Activated effector memory CD4-positive, alpha-beta T cell treated with anti-CD3 and anti-CD28 coated beads, Interleukin-2, amount 50 U/mL, for 16 hours (primary cell): ENCODE data around the gene RAMACL.
"Not testable (repeated sequence)": the region's sequence is repeated elsewhere in the genome, so short reads cannot be mapped to it uniquely, and the experiment has no call there.

Experiments
- DNase-seq: peaks from one replicate; pipeline ENCODE4 v3.0.0-alpha.2; 2020

The RAMACL gene

DNA sequence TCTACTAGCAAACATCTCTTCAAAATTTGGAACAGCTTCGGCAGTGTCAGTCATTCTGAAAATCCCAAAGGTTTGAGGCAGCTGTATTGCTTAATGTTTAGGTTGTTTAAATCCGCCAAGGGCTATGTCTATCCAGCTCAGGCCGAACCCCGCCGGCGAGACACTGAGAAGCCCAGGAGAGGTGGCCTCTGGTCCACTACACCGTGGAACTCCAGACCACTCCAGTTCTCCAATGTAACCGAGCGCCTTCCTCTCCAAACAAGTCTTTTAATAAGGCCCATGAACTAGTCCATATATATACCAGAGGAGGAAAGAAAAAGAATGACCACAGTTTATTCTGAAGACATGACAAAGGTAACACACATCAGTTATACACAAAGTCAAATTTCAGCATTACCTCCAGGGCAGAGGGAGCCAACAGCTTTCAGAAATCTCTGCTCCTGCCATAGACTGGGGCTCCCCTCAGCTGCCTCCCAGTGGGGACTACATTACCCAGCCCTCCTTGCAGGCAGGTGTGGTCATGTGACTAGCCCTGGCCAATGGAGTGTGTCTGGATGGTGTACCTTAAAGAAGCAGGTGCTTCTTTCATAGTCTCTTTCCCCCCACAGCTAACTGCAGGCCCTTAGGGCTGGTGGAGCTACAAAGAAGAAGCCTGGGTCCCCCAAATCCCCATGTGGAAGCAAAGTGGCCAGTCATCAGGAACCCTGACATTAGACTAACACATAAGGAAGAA is at the start of gene RAMACL:
TSS of gene RAMACL (minus strand) at position 255 of the 733 bp plus-strand sequence. CDS start at position 54, 201 bp downstream.
- peak; percentile 74 for DNase-seq

DNA sequence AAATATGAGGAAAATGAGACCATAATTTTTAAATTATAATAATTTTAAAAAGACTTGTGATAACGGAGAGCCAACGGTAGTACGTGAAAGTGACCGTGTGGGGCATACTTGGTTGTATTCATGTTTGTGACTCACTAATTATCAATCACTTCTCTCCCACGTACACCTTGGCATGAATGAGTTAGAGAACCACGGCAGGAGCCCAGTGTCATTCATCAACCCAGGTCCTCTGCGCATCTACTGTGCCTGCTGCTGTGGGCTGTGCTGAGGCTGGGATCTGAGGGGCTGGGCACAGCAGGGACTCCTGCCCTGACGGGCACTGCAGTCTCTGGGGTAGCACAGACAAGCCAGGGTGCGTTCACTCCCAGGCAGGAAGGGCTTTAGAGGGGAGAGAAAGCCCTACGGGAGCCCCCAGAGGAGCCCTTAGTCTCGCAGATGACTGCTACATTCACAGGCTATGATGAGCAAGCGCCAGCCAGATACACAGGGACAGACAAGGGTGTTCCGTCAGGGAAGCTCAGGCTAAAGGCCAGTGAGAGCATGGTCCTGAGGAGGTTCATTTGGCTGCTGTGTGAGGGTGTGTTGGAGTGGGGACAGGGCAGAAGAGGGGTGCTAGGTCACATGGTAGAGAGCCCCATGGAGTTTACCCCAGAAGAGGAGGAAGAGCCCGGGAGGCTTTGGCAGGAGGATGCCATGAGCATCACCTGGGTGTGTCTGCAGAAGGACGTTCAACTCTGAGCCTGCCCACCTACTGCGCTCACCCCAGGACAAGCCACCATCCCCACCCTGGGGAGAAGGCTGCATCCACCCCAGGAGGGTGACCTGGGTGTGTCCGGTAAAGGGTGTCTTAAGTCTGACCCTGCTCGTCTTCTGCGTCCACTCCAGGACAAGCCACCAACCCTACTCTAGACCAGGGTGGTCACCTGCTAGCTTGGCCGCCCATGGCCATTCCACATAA is 48.8 kb upstream of the RAMACL start:
- no peak for DNase-seq

DNA sequence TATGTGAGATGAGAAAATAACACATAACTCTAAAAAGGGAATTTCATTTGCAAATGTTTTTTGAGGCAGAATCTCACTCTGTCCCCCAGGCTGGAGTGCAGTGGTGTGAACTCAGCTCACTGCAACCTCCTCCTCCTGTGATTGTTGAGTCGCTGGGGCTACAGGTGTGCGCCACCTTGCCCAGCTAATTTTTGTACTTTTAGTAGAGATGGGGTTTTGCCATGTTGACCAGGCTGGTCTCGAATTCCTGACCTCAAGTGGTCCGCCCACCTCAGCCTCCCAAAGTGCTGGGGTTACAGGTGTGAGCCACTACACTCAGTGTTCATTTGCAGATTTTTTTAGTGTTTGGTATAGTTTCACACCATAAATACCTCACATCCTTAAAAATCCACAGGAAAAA is 48.1 kb upstream of the RAMACL start:
- DNase-seq = not testable (repeated sequence)

- no peak for DNase-seq
Observed at GRCh38 chr6:166633732-166634535, 47.5 kb upstream of the RAMACL start.

DNA sequence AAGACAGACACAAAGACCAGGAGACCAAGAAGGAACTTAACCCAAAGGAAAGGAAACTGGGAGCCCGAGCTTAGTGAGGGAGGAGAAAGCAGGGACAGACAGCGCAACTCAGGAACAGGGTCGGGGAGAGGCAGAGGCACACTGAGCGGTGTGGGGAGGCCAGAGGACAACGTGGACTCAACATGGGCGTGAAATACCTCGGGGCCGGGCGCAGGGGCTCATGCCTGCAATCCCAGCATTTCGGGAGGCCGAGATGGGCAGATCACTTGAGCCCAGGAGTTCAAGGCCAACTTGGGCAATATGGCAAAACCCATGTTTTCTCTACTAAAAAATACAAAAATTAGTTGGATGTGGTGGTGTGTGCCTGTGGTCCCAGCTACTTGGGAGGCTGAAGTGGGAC is 46.3 kb upstream of the RAMACL start:
- DNase-seq = no peak

- DNase-seq = no peak
Observed at GRCh38 chr6:166630462-166630861, 44.0 kb upstream of the RAMACL start.

- no peak for DNase-seq
Observed at GRCh38 chr6:166629628-166630027, 43.1 kb upstream of the RAMACL start.

DNA sequence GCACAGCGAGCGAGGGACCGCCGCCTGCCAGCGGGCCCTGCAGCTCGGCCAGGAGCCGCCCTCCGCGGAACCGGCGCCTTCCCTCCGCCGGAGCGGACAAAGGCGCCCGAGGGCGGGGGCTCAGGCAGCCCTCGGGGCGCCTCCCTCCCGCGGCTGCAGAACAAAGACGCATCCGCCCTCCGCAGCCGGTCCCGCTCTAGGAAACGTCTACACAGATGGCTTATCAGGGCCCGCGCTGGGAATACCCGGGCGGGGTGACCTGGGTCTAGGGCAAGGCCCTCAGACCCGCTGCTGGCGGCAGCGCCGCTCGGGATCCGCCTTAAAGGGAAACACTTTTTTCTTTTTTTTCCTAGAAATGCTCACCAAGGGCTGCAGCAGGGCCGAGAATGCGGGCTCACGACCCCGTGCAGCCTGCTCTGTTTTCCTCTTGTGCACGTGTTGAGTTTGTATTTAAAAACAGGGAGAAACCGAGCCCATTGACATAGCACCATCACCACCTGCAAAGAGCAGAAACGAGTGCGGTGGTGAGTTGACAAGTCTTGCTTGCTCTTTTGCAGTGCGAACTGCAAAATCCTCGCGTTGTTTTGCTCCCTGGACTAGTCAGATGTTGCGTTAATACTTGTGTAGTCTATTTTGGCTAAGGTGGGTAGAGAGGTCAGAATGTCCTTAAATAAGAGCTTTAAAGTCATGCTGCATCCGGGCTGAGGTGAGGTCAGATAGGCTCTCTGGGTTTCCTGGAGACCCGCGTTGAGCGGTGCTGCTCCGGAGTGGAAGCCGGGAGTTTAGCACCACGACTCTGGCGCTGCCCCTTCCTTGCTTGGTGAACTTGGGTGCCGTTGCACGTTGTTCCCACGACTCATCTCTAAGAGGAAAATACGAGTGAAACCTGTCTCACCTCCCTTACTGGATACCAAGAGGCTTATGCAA is 41.7 kb upstream of the RAMACL start:
- peak; percentile 85 for DNase-seq

GRCh38 chr6:166627033-166627874 is 40.8 kb upstream of the RAMACL start, which contains the start of gene RPS6KA2:
Gene RPS6KA2, minus strand, starts transcription at chr6:166627251. Its CDS starts 232 bp downstream, at chr6:166627019.
- DNase-seq = peak; percentile 100

GRCh38 chr6:166626177-166627032 is 39.9 kb upstream of the RAMACL start:
- peak; percentile 75 for DNase-seq

DNA sequence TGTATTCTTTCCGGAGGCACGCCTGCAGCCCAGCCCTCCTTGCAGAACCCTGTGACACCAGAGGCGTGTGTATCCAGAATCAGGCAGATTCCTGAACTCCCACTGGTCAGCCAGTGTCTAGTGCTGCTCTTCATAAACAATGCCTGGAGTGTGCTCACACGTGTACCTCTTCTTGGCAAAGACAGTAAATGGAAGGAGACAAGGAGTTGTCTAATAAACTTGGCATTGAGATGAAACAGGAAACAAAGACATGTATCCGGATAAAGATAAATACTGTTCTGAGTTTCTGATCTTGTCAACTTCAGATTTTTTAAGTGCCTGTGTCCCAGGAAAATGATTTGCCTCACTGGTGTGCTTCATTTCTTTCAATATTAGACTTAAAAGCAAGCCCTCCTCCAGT is 38.9 kb upstream of the RAMACL start:
- DNase-seq = no peak

DNA sequence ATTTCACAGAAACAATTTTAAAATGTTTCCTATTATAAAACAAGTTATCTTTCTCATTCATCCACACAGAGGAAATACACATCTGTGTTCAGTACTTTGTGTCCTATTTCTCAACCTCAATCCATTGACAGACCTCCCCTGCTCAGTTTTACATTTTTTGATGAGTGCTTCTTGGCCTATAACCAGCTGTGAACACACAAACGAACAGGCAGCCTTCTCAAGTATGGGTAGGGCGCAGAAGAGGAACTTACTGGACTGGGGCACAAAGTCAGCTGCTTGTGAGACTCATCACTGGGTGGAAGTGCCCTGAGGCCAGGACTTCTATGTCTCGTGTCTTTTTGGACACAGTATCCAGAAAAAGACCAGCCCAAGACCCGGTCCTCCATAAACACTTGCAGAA is 37.8 kb upstream of the RAMACL start:
- no peak for DNase-seq

- no peak for DNase-seq
Observed at GRCh38 chr6:166623318-166623717, 36.8 kb upstream of the RAMACL start.

DNA sequence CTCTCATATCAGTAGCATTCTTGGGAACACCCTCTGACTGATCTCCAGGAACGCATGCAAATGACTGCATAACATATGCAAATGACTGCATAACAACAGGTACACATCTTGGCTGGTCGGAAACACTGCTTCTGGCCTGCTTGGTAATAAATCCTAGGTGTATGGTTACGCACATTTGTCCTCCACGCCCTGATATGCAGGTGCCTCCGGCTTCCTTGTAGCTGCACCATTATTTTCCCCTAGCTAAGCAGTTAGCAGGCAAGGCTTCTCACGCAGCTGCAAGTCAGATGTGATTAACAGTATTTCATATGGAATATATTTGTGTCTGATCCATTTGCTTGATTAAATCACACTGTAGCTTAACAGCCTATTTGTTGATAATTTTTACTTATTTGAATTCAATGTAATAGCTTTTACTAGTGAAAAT is 34.6 kb upstream of the RAMACL start:
- no peak for DNase-seq

DNA sequence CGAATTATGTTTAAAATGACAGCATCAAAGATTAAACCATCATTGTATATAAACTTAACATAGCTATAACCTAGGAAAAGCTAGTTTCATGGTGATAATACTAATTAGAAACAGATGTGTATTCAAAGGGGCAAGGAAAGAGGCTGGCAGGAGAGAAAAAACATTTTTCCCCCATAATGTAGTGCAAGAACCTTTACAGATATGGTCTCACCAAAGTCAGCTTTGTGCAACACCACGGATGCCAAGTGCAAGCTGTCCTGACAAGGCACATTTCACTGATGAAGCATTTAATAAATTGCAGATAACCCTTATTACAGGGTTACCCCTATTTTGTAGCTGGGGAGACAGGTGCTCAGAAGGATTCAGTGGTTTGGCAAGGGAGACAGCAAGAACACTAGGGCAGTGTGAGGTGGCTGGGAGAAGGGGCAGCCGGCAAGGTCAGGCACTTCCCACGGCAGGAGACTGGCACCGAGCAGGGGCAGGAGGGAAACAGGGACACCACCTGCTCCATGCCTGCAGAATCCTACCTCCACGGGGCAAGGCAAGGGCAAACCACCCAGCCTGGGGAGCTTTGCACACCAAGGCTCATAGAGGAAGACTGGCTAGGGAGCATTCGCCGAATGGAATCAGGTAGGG is 34.1 kb upstream of the RAMACL start:
- no peak for DNase-seq

DNA sequence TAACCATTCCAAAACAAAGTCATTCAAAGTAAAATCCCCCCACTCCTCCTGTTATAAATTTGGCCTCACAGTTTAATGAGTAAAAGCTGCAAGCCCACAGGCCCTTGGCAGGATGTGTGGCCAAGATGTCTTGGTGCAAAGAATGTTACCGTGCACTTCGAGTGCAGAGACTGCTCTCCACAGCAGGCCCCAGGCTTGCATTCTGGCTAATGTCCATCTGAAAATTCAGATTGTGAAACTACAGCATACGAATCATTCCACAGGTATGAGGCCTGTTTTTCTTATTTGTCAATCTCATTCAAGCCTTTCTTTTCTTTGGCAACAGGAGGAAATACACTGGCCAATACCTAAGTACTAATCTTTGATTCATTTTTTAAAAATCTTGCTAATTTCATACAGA is 33.4 kb upstream of the RAMACL start:
- no peak for DNase-seq

DNA sequence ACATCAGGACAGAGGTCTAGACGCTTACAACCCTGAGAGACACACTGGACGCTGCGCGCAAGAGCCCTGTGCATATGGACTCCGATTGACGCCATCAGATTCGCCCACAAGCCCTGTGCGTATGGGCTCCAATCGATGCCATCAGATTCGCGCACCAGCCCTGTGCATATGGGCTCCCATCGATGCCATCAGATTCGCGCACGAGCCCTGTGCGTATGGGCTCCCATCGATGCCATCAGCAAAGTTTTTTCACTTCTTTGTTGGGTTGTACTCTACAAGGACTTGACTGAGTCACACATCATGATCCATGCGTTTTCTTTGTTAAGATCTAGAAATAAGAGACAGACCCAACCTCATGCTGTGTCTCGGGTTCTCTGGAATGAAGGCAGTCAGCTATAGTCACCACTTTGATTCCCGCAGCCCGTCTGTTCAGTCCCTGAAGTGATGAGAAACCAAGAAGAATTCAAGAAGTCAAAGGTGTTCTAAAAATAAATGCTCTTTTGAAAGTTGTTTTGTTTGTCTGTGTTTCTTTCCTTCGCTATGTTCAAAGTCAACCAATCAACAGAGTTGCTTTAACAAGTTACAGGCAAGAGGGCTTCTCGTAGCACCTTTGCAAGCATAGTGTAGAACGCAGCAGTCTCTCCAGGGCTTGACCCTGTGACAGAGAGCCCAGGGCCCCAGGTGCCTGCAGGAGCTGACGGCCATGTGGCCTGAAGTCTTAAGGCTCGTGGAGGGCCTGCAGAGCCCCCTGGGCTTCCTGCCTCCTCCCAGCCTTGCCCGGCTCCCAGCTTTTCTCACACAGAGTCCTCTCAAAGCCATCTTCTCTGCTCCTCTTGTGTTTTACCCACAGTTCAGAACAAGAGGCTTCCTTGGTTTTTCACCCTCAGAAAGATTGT is 32.6 kb upstream of the RAMACL start:
- DNase-seq = no peak

DNA sequence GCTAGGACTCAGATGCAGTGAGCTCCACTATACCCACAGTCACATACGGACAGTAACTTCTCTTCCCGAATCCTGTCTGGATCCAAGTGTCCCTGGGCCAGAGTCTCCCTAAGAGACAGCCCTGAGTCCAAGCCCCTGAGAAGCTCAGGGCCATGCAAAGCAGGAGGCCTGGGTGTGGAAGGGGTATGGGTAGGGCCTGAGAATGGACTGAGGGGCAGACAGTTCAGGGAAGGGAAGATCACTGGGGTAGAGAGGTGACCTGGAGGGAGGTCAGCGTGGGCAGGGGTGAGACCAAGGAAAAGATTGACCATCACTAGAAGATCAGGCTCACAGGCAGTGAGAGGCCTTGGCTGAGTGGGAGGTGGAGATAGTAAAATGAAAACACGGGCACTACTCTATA is 31.8 kb upstream of the RAMACL start:
- no peak for DNase-seq
